SK-N-MC (cell line): ENCODE measurements around the gene ZSCAN5C.

Source experiments
- EZH2 ChIP-seq: fragments of 200-600 bp; sonication (generic); IDR thresholded peaks from one replicate; pipeline ENCODE4 v1.6.1; 2017; ENCODE audit warnings: antibody characterized with exemption
- POLR2AphosphoS5 ChIP-seq: IDR thresholded peaks from 2 replicates; pipeline ENCODE4 v1.6.1; 2012; ENCODE audit warnings: mild to moderate bottlenecking, low read depth, low read length, borderline replicate concordance

GRCh38 chr19:56211718-56212117, 9.6 kb downstream of the ZSCAN5C start:
- TF ChIP-seq POLR2AphosphoS5 (no peak), EZH2 (no peak)
